Measurements from ENCODE around the gene MAGT1. TPM values are rescaled to one million over a fixed set of nuclear protein-coding genes. Genes with fewer than 3 reads are reported as not detected.

Gene MAGT1
- total and polyA plus RNA-seq, 2 of the 4 experiments (the other 2 are of a cell fraction) = 27.3 to 74.7 TPM

GRCh38 chrX:77910108-77910840 is 15.0 kb upstream of the MAGT1 start, which contains the start of gene ATP7A (continued):
- TF ChIP-seq CEBPB (IDR thresholded peaks at IDR 0.05; ENCODE audit: low read depth, low read length) = no peak
- no peak; the same call in 1 of the 2 replicates for TF ChIP-seq MXI1 (IDR thresholded peaks at IDR 0.05; ENCODE audit: borderline replicate concordance, low read depth, low read length)
- peak; percentile 86 for TF ChIP-seq BHLHE40 (IDR thresholded peaks at IDR 0.05; ENCODE audit: low read depth, low read length)

- no peak for DNase-seq
- POLR2A ChIA-PET (ENCODE audit: unreplicated experiment) = no interaction called here
- no peak overlapping the region for H3K4me2 ChIP-seq (ENCODE audit: low read depth, low read length)
- WGBS, 2 experiments (ENCODE audit: extremely low coverage in 2 of 2, insufficient read length in 1 of 2) = 86% methylated on average over 1 of the region's 5 CpGs; no CpG with 5 or more reads in 1 of the 2 experiments
- H4K5ac ChIP-seq (ENCODE audit: low read depth, low read length) = no peak overlapping the region
- H3K56ac ChIP-seq (ENCODE audit: extremely low read depth, insufficient read depth, low read length) = no peak overlapping the region
- H3K36me3 ChIP-seq (ENCODE audit: control insufficient read depth, insufficient read depth, low read length) = peaks cover 6% of the 10 kb centered on the region; the same call in 1 of the 2 replicates
- no peaks in the 10 kb centered on the region for H3K27me3 ChIP-seq (ENCODE audit: control insufficient read depth, insufficient read depth, low read length)
- H3K79me1 ChIP-seq (ENCODE audit: low read depth in 1 of 2, low read length in 2 of 2) = peaks cover 0 to 8% of the 10 kb centered on the region in 2 experiments; a peak in 2 of 4 replicates
- H2AK9ac ChIP-seq (replicated peaks; ENCODE audit: low read depth, low read length, poor library complexity) = no peak overlapping the region
- H3K4me3 ChIP-seq (ENCODE audit: insufficient read depth, low read depth, low read length) = no peak overlapping the region
- no peak overlapping the region for H4K91ac ChIP-seq (ENCODE audit: insufficient read depth, low read depth, low read length)
- no peak overlapping the region for H3K23ac ChIP-seq (ENCODE audit: low read depth, low read length)
- H2BK120ac ChIP-seq (ENCODE audit: low read depth, low read length) = no peak overlapping the region
- no peaks in the 10 kb centered on the region for H3K4me1 ChIP-seq (ENCODE audit: control insufficient read depth, insufficient read depth, low read length)
- no peak for ATAC-seq (ENCODE audit: low read depth)
- no peak overlapping the region for H2BK5ac ChIP-seq (ENCODE audit: low read depth, low read length, poor library complexity, severe bottlenecking)
- H3K9ac ChIP-seq (ENCODE audit: low read depth, low read length) = no peak overlapping the region
- H3K27ac ChIP-seq (ENCODE audit: insufficient read depth, low read length) = no peak overlapping the region
- H4K8ac ChIP-seq (ENCODE audit: low read depth in 2 of 2, low read length in 2 of 2) = no peak overlapping the region
- no peaks in the 10 kb centered on the region for H3K9me1 ChIP-seq (ENCODE audit: insufficient read depth, low read length)
- no peak overlapping the region for H3K4ac ChIP-seq (ENCODE audit: low read depth, low read length)
- H2AFZ ChIP-seq (replicated peaks; ENCODE audit: low read length, poor library complexity) = no peak overlapping the region
- no TSS peak for BruUV-seq (replicated peaks)
- H2BK15ac ChIP-seq (ENCODE audit: low read depth, low read length) = no peak overlapping the region
- CTCF ChIA-PET = interaction anchor here (0.7 to 2.1 kb wide), 2 partner anchors 123 to 133 kb away, joined by 3 to 7 read pairs; no protein-coding TSS in a partner anchor
- in situ Hi-C loops (cut with MboI; ENCODE audit: low sequenced_read_pairs) = no loop called here
- intact Hi-C loops (cut with micrococcal nuclease) = no loop called here
- H3K9me3 ChIP-seq (ENCODE audit: control insufficient read depth, insufficient read depth, low read length) = no peaks in the 10 kb centered on the region
- no peak overlapping the region for H3K14ac ChIP-seq (replicated peaks; ENCODE audit: low read depth, low read length)
- H2BK20ac ChIP-seq (ENCODE audit: low read depth, low read length) = no peak overlapping the region
- H2AK5ac ChIP-seq (ENCODE audit: low read depth, low read length) = no peak overlapping the region
- dilution Hi-C loops (cut with HindIII; ENCODE audit: low sequenced_read_pairs, unreplicated experiment) = no loop called here
- no peaks in the 10 kb centered on the region for H4K20me1 ChIP-seq (ENCODE audit: insufficient read depth, low read length)
- no peak overlapping the region for H3K18ac ChIP-seq (ENCODE audit: low read depth, low read length)
- TF ChIP-seq CHD1 (IDR thresholded peaks at IDR 0.05; ENCODE audit: low read depth, low read length) (no peak), CTCF (conservative IDR thresholded peaks at IDR 0.05; ENCODE audit: low read depth, low read length) (no peak), FOS (IDR thresholded peaks at IDR 0.05; ENCODE audit: low read depth, low read length) (no peak), RCOR1 (IDR thresholded peaks at IDR 0.05; ENCODE audit: insufficient replicate concordance, low read length) (no peak), MAFK (IDR thresholded peaks at IDR 0.05; ENCODE audit: low read depth, low read length) (no peak), BHLHE40 (IDR thresholded peaks at IDR 0.05; ENCODE audit: low read depth, low read length) (no peak), ELK1 (IDR thresholded peaks at IDR 0.05; ENCODE audit: borderline replicate concordance, low read depth, low read length) (no peak), NFE2L2 (IDR thresholded peaks at IDR 0.05; ENCODE audit: low read depth, low read length) (no peak), USF2 (IDR thresholded peaks at IDR 0.05; ENCODE audit: low read depth, low read length) (no peak), MAZ (IDR thresholded peaks at IDR 0.05; ENCODE audit: borderline replicate concordance, low read depth, low read length) (no peak), CEBPB (IDR thresholded peaks at IDR 0.05; ENCODE audit: low read depth, low read length) (no peak)
Observed at GRCh38 chrX:77901506-77901905, 6.3 kb upstream of the MAGT1 start.

Data from IMR-90 (cell line).